Ascending aorta (tissue), 2 donors: ENCODE data around the gene CRLF1. TPM values are rescaled to one million over a fixed set of nuclear protein-coding genes. Genes with fewer than 3 reads are reported as not detected.

Source experiments
- DNase-seq, 2 donors: peaks; one replicate each; pipeline ENCODE4 v3.0.0-alpha.2; 2019; ENCODE audit warnings: low spot score in 2 of 2
- H3K27ac ChIP-seq, 2 donors: fragments of 200-600 bp; sonication (generic); one replicate each; pipeline ENCODE4 v1.5.1; 2016 to 2017; ENCODE audit warnings: mild to moderate bottlenecking in 1 of 2
- H3K27me3 ChIP-seq: fragments of 200-600 bp; sonication (generic); one replicate; pipeline ENCODE4 v1.5.1; 2017
- H3K36me3 ChIP-seq, 2 donors: fragments of 200-600 bp; sonication (generic); one replicate each; pipeline ENCODE4 v1.5.1; 2016
- H3K4me1 ChIP-seq, 2 donors: fragments of 200-600 bp; sonication (generic); one replicate each; pipeline ENCODE4 v1.5.1; 2016 to 2017; ENCODE audit warnings: mild to moderate bottlenecking in 1 of 2
- H3K4me3 ChIP-seq, 2 donors: fragments of 200-600 bp; sonication (generic); one replicate each; pipeline ENCODE4 v1.5.1; 2016 to 2017; ENCODE audit warnings: mild to moderate bottlenecking in 1 of 2
- H3K9me3 ChIP-seq, 2 donors: fragments of 200-600 bp; sonication (generic); one replicate each; pipeline ENCODE4 v1.5.1; 2016
- intact Hi-C: fragments of 100-400 bp; cut with DNase I; formaldehyde crosslinking; loops from one replicate; pipeline ENCODE4 v1.15.1; 2023
- total RNA-seq: library from RNA; depleted of rRNA; stranded (reverse); fragments of >200 nt; gene quantifications from one replicate; pipeline ENCODE4 v1.1.0, GENCODE V29; 2016
- TF ChIP-seq, protein P1 (sequence below), 3 experiments: fragments of 200-600 bp in 2 of 3; fragments of 450-650 bp in 1 of 3; sonication (generic) in 2 of 3; IDR thresholded peaks; one replicate each; pipeline ENCODE4 v1.5.1; 2016 to 2019; ENCODE audit warnings: antibody characterized with exemption in 3 of 3, mild to moderate bottlenecking in 1 of 3, moderate library complexity in 1 of 3

CRLF1 gene
- total RNA-seq, 1 donor from 2014 or later: 638 TPM

GRCh38 chr19:18599485-18599884 lies 7.1 kb downstream of the CRLF1 start:
- TF ChIP-seq, protein P1, sequence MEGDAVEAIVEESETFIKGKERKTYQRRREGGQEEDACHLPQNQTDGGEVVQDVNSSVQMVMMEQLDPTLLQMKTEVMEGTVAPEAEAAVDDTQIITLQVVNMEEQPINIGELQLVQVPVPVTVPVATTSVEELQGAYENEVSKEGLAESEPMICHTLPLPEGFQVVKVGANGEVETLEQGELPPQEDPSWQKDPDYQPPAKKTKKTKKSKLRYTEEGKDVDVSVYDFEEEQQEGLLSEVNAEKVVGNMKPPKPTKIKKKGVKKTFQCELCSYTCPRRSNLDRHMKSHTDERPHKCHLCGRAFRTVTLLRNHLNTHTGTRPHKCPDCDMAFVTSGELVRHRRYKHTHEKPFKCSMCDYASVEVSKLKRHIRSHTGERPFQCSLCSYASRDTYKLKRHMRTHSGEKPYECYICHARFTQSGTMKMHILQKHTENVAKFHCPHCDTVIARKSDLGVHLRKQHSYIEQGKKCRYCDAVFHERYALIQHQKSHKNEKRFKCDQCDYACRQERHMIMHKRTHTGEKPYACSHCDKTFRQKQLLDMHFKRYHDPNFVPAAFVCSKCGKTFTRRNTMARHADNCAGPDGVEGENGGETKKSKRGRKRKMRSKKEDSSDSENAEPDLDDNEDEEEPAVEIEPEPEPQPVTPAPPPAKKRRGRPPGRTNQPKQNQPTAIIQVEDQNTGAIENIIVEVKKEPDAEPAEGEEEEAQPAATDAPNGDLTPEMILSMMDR (IDR thresholded peaks at IDR 0.05): no peak
- H3K36me3 ChIP-seq: no peaks in the 10 kb centered on the region
- intact Hi-C loops: no loop called here
- no peak overlapping the region for H3K27ac ChIP-seq
- H3K27me3 ChIP-seq: peaks cover 12% of the 10 kb centered on the region
- H3K9me3 ChIP-seq: no peaks in the 10 kb centered on the region
- no peak overlapping the region for H3K4me3 ChIP-seq
- DNase-seq: no peak
- peaks cover 9 to 13% of the 10 kb centered on the region in 2 donors for H3K4me1 ChIP-seq

DNA sequence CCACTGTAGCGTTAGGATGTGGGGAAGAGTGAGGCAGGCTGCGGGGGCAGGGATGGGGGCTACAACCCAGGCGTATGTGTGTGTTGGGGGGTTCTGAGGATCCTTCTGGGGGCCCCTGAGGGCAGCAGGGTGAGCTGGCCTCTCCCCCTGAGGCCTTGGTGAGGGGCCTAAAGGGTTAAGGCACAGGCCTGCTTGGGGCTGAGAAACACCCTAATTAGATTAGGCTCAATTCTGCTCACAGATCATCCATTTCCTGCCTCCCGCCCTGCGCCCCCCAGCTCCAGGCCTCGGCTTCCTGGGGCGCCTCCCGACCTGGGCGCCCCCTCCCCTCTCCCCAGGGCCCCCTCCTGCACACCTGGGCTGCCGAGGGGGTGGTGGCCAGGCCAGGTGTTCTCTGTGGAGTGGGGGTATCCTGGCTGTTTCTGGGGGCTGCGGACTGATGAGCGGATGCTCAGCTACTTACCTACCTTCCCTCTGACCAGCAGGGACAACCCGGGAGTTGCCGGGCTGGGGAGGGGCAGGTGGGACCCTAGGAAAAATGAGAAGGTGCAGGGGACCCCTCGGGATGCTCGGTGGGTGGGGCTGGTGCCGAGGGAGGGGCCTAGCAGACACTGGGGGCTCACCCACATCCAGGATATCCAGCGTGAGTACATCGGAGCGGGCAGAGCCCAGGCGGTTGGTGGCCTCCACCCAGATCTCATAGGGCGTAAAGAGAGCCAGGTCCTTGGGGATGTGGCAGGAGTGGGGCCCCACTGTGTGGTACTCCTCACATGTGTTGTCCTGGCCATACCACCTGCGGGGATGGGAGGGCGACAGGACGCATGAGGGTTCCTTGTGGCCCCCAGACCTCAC lies 8.6 kb downstream of the CRLF1 start:
- intact Hi-C loops: no loop called here
- no peak for DNase-seq
- H3K4me1 ChIP-seq: peaks cover 6 to 14% of the 10 kb centered on the region in 2 donors
- H3K27ac ChIP-seq: no peak overlapping the region
- TF ChIP-seq, protein P1 (IDR thresholded peaks at IDR 0.05): no peak
- H3K4me3 ChIP-seq: no peak overlapping the region
- no peaks in the 10 kb centered on the region for H3K36me3 ChIP-seq
- no peaks in the 10 kb centered on the region for H3K9me3 ChIP-seq
- H3K27me3 ChIP-seq: peaks cover 3% of the 10 kb centered on the region

DNA sequence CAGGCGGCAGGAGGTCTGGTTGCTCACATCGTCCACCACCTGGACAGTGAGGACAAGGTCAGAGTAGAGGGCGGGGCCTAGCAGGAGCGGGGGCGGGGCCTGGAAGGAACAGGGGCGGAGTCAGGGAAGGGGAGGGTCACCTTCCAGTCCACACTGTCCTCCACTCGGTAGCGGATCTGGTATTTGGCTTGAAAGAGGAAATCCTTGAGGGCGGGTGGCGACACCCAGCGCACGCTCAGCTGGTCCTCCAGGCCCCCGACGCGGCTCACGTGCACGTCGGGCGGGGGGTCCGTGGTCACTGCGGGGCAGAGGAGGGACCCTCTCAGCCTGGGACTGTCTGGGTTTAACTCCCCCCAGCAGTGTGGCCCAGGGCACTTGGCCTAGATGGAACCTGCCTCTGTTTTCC lies 9.8 kb downstream of the CRLF1 start:
- Histone ChIP-seq H3K27ac (no peak overlapping the region), H3K4me1 (peaks cover 6 to 14% of the 10 kb centered on the region in 2 donors), H3K4me3 (no peak overlapping the region), H3K9me3 (no peaks in the 10 kb centered on the region), H3K27me3 (peaks cover 3% of the 10 kb centered on the region), H3K36me3 (no peaks in the 10 kb centered on the region)
- intact Hi-C loops: no loop called here
- TF ChIP-seq, protein P1 (IDR thresholded peaks at IDR 0.05): no peak
- DNase-seq: no peak

GRCh38 chr19:18595475-18595874 lies 11.1 kb downstream of the CRLF1 start:
- Histone ChIP-seq H3K27me3 (peaks cover 3% of the 10 kb centered on the region), H3K36me3 (peaks cover 5 to 7% of the 10 kb centered on the region in 2 donors), H3K9me3 (no peaks in the 10 kb centered on the region), H3K27ac (no peak overlapping the region), H3K4me3 (no peak overlapping the region), H3K4me1 (peaks cover 6 to 14% of the 10 kb centered on the region in 2 donors)
- intact Hi-C loops: loop anchor here (2.0 kb wide), 2 partner anchors 77 to 253 kb away; no protein-coding TSS in a partner anchor
- no peak for DNase-seq
- TF ChIP-seq, protein P1 (IDR thresholded peaks at IDR 0.05): no peak

- Histone ChIP-seq H3K27ac (no peak overlapping the region), H3K27me3 (peaks cover 3% of the 10 kb centered on the region), H3K9me3 (no peaks in the 10 kb centered on the region), H3K4me3 (peak overlapping the region; percentile 39 to 61), H3K4me1 (peaks cover 7 to 17% of the 10 kb centered on the region in 2 donors), H3K36me3 (peaks cover 5 to 8% of the 10 kb centered on the region in 2 donors)
- intact Hi-C loops: loop anchor here (1.0 to 5.0 kb wide), 6 partner anchors 42 to 272 kb away; partner anchors contain the start of genes KLHL26 and UPF1
- TF ChIP-seq, protein P1 (IDR thresholded peaks at IDR 0.05): no peak
- no peak for DNase-seq
Observed at GRCh38 chr19:18594824-18595373, 11.7 kb downstream of the CRLF1 start.
